T-helper 2 cell treated with Interferon-gamma antibody and Interleukin-4, amounts not matched to agents 5 μg/mL and 100 μg/mL, for 36 hours (primary cell): Measurements from ENCODE around the gene PC.
"Not testable (repeated sequence)": the region's sequence is repeated elsewhere in the genome, so short reads cannot be mapped to it uniquely, and the experiment has no call there.

ENCODE experiments used
- DNase-seq: peaks from one replicate; pipeline ENCODE4 v3.0.0; 2021; ENCODE audit warnings: low spot score
- H3K27ac Mint-ChIP-seq: one replicate; pipeline ENCODE4 v1.8.0; 2021; ENCODE audit warnings: mild to moderate bottlenecking, mixed read lengths
- H3K27me3 Mint-ChIP-seq: one replicate; pipeline ENCODE4 v1.8.0; 2021; ENCODE audit warnings: low read depth, mixed read lengths
- H3K36me3 Mint-ChIP-seq: one replicate; pipeline ENCODE4 v1.8.0; 2021; ENCODE audit warnings: low read depth, mixed read lengths
- H3K4me1 Mint-ChIP-seq: one replicate; pipeline ENCODE4 v1.8.0; 2021; ENCODE audit warnings: low read depth, mixed read lengths
- H3K4me3 Mint-ChIP-seq: one replicate; pipeline ENCODE4 v1.8.0; 2022; ENCODE audit warnings: mild to moderate bottlenecking, moderate library complexity, mixed read lengths
- H3K9me3 Mint-ChIP-seq: one replicate; pipeline ENCODE4 v1.8.0; 2021; ENCODE audit warnings: mixed read lengths

Gene PC

DNA sequence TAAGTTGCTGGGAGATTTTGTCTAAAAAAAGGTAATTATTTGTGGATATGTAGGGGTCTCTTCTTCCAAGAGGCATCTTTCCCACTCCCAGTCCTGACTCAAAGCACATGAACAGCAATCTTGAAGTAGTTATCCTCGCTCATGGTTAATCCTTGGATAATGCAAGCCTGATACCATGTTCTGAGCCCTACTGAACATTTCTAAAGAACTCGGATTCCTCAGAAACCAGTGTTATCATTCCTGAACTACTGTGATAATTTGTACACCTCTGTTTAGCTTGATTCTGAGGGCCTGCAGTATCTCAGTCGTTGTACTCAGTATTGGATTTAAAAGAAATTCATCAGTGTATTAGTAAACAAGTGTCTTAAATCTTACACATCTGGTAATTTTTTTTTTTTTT, 137.3 kb downstream of the PC start:
- no peaks in the 10 kb centered on the region for H3K27me3 Mint-ChIP-seq
- no peak for DNase-seq
- no peaks in the 10 kb centered on the region for H3K4me1 Mint-ChIP-seq
- no peaks in the 10 kb centered on the region for H3K36me3 Mint-ChIP-seq
- H3K27ac Mint-ChIP-seq: no peak overlapping the region
- no peak overlapping the region for H3K4me3 Mint-ChIP-seq
- H3K9me3 Mint-ChIP-seq: no peaks in the 10 kb centered on the region

DNA sequence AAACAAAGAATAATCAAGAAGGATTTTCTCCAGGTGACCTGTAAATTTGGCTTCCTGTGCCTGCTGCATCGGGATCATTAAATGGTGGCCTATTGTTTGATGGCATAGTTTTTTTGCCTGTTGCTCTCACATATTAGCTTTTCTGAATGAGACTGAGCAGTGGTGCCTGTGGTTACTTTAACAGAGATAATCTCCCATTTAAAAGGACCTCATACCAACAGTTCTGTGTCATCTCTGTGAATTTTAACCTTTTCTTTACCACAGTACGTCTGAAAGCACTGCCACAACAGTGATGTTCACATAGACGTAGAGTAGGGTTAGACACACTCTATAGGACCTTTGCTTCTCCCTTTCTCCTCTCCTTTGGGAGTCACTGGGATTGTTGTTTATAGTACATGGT, 137.8 kb downstream of the PC start:
- DNase-seq: no peak
- H3K27me3 Mint-ChIP-seq: no peaks in the 10 kb centered on the region
- H3K4me3 Mint-ChIP-seq: no peak overlapping the region
- no peaks in the 10 kb centered on the region for H3K9me3 Mint-ChIP-seq
- H3K36me3 Mint-ChIP-seq: no peaks in the 10 kb centered on the region
- H3K4me1 Mint-ChIP-seq: no peaks in the 10 kb centered on the region
- no peak overlapping the region for H3K27ac Mint-ChIP-seq

DNA sequence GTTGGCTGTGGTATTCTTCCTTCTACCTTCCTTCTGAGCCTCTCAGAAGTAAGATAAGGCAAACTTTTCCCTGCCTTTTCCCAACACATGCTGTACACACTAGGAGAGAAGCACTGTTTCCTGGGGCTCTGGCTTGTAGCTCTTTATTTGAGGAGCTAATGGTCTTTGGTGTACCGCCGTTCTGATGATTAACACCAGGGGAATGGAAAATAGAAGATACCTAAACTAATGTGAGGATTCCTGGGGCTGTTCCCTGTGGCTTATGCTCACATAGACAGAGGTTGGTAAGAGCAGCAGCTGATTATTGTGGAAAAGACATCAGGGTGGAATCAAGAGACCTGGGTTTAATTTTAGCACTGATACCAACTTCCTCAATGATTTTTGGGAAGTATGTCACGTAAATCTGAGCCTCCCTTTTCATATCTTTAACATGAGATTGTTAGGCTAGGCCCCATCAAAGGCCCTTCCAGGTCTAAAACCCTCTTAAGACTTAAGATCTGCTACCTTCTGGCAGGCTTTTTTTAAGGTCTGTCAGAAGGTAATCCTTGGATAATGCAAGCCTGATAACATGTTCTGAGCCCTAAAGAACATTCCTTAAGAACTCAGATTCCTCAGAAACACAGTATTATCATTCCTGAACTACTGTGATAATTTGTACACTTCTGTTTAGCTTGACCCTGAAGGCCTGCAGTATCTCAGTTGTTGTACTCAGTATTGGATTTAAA, 139.8 kb downstream of the PC start:
- Mint-ChIP-seq H3K27me3 (no peaks in the 10 kb centered on the region), H3K4me3 (no peak overlapping the region), H3K27ac (no peak overlapping the region), H3K4me1 (no peaks in the 10 kb centered on the region), H3K9me3 (no peaks in the 10 kb centered on the region), H3K36me3 (no peaks in the 10 kb centered on the region)
- DNase-seq: no peak

DNA sequence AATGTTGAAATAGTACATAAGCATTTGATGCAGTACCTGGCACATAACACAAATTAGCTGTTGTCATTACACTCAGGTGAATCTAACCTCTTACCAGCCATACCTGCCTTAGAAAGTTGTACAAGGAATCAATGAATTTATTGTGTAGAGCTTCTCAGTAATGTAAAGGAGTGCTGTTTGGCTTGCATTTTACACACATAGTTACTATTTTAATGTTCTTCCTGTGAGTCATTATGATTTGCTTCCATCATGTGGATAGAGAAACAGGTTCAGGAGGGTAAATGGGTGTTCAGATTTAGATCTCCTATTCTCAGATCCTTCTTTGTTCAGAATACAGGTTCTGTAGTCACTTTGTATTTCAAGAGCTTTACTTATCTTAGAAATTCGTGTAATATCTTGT, 142.5 kb downstream of the PC start:
- Mint-ChIP-seq H3K36me3 (no peaks in the 10 kb centered on the region), H3K4me1 (no peaks in the 10 kb centered on the region), H3K4me3 (no peak overlapping the region), H3K27me3 (no peaks in the 10 kb centered on the region), H3K9me3 (no peaks in the 10 kb centered on the region), H3K27ac (no peak overlapping the region)
- no peak for DNase-seq

DNA sequence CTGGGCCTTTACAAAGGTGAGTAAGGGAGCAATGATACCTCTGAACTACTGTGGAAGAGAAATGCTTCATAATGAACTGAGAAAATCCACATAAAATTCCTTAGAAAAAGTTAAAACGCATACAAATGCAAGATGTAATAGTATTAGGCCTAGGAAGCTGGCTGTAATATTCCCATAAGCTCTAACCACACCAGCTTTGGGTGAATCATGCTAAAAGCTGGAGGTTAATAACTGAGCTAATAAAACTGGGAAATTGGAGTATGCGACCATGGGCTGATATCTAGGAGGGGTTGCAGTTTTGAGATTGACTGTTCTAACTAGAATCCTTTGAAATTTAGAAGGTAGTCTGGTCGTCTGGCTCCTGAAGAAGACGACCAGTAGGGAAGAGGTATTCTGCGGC, 143.5 kb downstream of the PC start:
- Mint-ChIP-seq H3K4me3 (no peak overlapping the region), H3K9me3 (no peaks in the 10 kb centered on the region), H3K36me3 (no peaks in the 10 kb centered on the region), H3K4me1 (no peaks in the 10 kb centered on the region), H3K27me3 (no peaks in the 10 kb centered on the region), H3K27ac (no peak overlapping the region)
- no peak for DNase-seq

GRCh38 chr11:66810576-66811185, 147.5 kb downstream of the PC start:
- no peaks in the 10 kb centered on the region for H3K27me3 Mint-ChIP-seq
- H3K9me3 Mint-ChIP-seq: no peaks in the 10 kb centered on the region
- H3K27ac Mint-ChIP-seq: no peak overlapping the region
- no peaks in the 10 kb centered on the region for H3K36me3 Mint-ChIP-seq
- no peak overlapping the region for H3K4me3 Mint-ChIP-seq
- H3K4me1 Mint-ChIP-seq: no peaks in the 10 kb centered on the region
- no peak for DNase-seq

DNA sequence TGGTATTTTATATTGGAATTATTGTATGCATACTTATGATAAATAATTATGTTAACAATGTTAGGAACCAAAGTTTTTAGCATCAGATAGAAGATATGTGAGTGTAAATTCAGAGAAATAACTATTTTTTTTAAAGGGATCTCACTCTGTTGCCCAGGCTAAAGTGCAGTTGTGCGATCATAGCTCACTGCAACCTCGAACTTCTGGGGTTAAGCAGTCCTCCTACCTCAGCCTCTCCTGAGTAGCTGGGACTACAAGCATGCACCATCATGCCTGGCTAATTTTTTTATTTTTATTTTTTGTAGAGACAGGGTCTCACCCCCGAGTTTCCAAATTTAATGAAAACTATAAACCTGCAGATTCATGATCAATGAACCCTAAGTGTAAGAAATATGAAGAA, 148.6 kb downstream of the PC start:
- no peaks in the 10 kb centered on the region for H3K4me1 Mint-ChIP-seq
- DNase-seq: no peak
- no peaks in the 10 kb centered on the region for H3K9me3 Mint-ChIP-seq
- H3K4me3 Mint-ChIP-seq: no peak overlapping the region
- H3K36me3 Mint-ChIP-seq: no peaks in the 10 kb centered on the region
- no peak overlapping the region for H3K27ac Mint-ChIP-seq
- H3K27me3 Mint-ChIP-seq: no peaks in the 10 kb centered on the region

DNA sequence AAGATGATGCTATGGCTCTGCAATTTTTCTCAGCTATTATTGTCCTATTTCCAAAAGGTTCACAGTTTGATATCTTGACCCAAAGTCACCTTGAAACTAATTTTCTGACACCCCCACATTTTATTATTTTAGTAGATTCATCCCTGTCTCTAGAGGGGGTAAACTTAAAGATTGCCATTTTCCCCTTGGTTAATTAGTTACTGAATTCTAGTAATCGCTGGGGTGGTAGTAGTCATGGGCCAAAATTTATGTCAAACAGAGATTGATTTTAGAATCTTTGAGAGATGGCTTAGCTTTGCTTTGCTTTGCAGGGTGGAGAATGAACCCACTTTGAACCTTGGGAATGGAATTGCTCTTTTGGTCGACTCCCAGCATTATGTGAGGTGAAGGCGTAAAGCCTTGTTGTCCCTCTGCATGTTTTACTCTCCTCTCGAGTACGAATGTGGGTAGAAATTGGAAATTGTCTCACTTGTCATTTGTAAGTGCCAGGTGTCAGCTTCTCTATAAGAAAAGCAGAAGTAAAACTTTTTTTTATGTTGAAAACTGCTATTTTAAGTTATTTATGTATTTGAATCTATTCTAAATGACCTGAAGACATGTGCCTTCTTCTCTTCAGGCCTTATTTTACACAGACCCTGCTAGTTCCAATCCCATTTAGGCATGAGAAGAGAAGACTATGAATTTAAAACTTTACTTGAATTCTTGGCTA, 157.3 kb downstream of the PC start:
- no peaks in the 10 kb centered on the region for H3K36me3 Mint-ChIP-seq
- no peak overlapping the region for H3K27ac Mint-ChIP-seq
- no peaks in the 10 kb centered on the region for H3K9me3 Mint-ChIP-seq
- H3K4me1 Mint-ChIP-seq: no peaks in the 10 kb centered on the region
- H3K4me3 Mint-ChIP-seq: no peak overlapping the region
- DNase-seq: no peak
- no peaks in the 10 kb centered on the region for H3K27me3 Mint-ChIP-seq

DNA sequence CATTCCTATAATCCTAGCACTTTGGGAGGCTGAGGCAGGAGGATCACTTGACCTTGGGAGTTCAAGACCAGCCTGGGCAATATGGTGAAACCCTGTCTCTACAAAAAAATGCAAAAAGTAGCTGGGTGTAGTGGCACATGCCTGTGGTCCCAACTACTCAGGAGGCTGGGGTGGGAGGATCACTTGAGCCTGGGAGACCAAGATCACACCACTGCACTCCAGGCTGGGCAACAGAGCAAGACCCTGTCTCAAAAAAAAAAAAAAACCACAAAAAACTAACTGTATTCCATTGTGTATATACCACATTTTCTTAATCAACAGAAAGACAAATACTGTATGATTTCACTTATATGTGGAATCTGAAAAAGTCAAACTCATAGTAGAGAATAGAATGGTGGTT, 158.4 kb downstream of the PC start:
- not testable (repeated sequence) for DNase-seq, H3K27ac Mint-ChIP-seq, H3K36me3 Mint-ChIP-seq, H3K4me1 Mint-ChIP-seq, H3K4me3 Mint-ChIP-seq, H3K9me3 Mint-ChIP-seq, H3K27me3 Mint-ChIP-seq
